HG03280 (cell line): ENCODE results near the gene ACD.
A peak's percentile ranks its signal among the peaks of the same experiment; 100 is the strongest.
"Not testable (repeated sequence)": the region's sequence is repeated elsewhere in the genome, so short reads cannot be mapped to it uniquely, and the experiment has no call there.

Source experiments
- ATAC-seq: cut with Tn5 transposase; IDR thresholded peaks from one replicate; pipeline ENCODE4 v1.9.1; 2021; ENCODE audit warnings: mild to moderate bottlenecking, moderate library complexity; ENCODE audit not compliant: unreplicated experiment

ACD gene

DNA sequence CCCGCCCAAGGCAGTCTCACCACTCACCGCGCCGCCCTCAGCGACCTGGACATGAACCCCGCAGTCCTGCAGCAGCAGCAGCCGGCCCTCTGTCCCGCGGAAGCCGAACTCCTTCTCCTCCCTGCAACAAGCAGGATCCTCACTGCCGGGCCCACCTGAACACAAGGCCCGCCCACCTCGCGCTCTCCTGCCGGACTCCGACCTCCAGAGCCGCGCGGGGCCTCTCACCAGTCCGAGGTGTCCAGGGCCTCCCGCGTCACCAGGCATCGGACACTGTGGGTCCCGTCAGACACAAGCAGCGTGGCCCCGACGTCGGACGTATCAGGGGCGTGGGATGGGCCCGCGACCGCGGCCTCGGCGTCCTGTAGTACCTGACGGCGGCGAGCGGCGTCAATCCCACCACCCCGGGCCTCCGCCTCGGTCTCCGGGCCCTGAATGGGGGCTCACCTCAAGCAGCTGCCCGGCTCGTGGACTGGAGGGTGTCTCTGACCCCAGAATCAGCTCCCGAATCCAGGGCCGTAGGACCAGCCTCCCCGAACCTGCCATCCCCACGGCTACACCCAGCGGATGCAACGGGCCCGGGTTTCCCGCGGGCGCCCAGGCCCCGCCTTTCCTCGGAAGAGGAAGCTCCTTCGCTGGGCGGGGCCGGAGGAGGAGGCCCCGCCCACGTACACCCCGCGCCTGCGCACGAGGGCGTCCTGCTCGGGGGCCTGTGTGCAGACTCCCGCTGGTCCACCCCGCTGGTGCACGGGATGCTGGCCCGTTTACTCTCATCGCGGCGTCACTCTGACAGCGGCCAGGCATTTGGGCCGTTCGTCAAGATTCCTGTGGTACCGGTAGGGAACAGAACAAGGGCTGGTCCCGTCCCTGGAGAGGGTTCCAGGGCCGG is at the start of gene ACD:
Gene ACD, minus strand, starts transcription at position 586 of the 889 bp plus-strand sequence. Its CDS starts 40 bp downstream, at position 546.
- ATAC-seq: peak; percentile 65

DNA sequence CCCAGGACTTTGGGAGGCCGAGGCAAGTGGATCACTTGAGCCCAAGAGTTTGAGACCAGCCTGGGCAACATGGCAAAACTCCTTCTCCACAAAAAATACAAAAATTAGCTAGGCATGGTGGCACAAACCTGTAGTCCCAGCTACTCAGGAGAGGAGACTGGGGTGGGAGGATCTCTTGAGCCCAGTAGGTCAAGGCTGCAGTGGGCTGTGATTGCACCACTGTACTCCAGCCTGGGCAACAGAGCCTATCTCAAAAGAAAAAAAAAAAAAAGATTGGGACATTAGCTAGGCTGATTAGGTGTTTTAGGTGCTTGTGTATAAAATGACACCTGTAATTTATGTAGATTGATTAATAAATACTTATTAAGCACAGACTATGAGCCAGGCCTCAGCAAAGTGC is 49.0 kb upstream of the ACD start:
- ATAC-seq: no peak

- no peak for ATAC-seq
These were observed 48.3 kb upstream of the ACD start for GRCh38 chr16:67708368-67708771.

- ATAC-seq: no peak
These were observed 47.7 kb upstream of the ACD start for GRCh38 chr16:67707790-67708189.

DNA sequence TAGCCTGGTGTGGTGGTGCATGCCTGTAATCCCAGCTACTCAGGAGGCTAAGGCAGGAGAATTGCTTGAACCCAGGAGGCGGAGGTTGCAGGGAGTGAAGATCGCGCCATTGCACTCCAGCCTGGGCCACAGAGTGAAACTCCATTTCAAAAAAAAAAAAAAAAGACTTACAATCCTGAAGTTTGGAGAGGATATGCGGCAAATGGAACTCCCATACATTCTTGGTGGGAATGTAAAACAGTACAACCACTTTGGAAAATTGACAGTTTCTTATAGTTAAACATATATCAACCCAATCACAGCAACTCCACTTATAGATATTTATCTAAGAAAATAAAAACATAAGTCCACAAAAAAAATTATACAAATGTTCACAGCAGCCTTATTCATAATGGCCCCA is 47.1 kb upstream of the ACD start:
- no peak for ATAC-seq

GRCh38 chr16:67704110-67704509 is 44.0 kb upstream of the ACD start:
- ATAC-seq: no peak

DNA sequence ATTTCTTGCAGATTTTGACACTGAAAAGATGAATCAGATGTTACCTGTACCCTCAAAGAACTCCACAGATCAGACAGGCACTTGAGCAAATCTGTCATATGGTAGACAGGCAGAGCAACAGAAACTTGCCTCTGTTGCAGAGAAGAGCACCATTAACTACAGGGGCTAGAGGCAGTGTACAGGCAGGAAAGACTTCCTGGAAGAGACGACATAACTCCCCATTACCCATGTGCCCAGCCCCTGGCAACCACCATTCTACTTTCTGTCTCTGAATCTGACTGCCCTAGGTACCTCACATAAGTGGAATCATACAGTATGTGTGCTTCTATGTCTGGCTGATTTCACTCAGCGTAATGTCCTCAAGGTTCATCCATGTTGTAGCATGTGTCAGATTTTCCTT is 43.6 kb upstream of the ACD start:
- no peak for ATAC-seq

DNA sequence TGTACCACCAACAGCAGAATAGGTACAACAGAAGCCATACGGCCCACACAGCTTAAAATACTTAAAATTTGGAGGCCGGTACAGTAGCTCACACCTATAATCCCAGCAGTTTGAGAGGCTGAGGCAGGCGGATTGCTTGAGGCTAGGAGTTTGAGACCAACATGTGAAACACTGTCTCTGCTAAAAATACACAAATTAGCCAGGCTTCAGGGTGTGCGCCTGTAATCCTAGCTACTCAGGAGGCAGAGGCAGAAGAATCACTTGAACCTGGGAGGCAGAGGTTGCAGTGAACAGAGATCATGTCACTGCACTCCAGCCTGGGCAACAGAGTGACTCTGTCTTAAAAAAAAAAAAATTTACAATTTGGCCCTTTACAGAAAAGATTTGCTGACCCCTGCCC is 42.1 kb upstream of the ACD start:
- ATAC-seq: no peak

- no peak for ATAC-seq
These were observed 41.4 kb upstream of the ACD start for GRCh38 chr16:67701420-67701819.

GRCh38 chr16:67699265-67699664 is 39.2 kb upstream of the ACD start:
- ATAC-seq: no peak

GRCh38 chr16:67697422-67698185 is 37.5 kb upstream of the ACD start:
- no peak for ATAC-seq

DNA sequence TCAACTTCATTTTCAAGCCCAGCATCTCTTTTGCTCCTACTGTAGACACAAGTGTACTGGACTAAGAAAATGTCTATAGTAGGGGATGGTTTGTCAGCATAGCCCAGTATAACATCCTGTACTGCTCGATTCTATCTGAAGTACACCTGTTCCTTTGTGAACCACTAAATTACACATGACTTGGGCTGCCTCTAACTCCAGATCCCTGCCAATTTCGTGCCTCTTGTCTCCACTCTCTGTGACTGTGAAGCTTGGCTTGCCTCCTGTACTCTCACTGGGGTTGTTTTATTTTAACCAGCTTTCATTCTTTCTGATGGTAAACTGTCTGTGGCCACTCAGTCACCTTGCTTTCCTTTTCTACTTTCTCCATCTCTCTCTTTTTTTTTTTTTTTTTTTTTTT is 34.6 kb upstream of the ACD start:
- ATAC-seq: no peak

GRCh38 chr16:67693517-67694285 is 33.6 kb upstream of the ACD start:
- not testable (repeated sequence) for ATAC-seq

GRCh38 chr16:67685388-67686112 is 25.5 kb upstream of the ACD start:
- no peak for ATAC-seq

- no peak for ATAC-seq
These were observed 23.7 kb upstream of the ACD start for GRCh38 chr16:67683767-67684166.

DNA sequence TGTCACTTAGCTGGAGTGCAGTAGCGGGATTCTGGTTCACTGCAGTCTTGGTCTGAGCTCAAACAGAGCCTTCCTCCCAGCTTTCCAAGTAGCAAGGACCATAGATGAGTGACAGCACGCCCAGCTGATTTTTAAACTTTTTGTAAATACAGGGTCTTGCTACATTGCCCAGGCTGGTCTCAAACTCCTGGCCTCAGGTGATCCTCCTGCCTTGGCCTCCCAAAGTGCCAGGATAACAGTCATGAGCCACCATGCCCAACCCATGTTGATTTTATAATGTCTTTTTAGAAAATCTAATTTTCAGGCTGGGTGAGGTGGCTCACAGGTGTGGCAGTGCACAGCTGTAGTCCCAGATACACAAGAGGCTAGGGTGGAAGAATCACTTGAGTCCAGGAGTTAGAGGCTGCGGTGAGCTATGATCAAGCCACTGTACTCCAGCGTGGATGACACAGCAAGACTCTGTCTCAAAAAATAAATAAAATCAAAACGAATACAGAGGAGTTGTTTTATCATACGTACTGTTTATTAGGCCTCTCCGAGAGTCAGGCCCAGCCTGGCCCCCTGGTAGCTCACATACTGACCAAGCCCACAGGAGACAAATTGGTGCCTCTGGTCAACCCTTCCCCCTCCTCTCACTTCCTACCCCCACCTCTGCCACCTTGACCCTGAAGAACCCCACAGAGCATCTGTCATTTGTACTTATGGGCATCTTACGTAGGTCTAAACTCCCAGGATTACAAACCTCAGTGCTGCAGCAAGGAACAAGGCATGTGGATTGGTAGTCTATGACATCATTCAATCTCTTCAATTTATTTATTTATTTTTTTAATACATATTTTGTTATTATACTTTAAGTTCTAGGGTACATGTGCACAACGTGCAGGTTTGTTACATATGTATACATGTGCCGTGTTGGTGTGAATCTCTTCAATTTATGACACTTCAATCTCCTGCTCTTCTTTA is 20.2 kb upstream of the ACD start:
- no peak for ATAC-seq

DNA sequence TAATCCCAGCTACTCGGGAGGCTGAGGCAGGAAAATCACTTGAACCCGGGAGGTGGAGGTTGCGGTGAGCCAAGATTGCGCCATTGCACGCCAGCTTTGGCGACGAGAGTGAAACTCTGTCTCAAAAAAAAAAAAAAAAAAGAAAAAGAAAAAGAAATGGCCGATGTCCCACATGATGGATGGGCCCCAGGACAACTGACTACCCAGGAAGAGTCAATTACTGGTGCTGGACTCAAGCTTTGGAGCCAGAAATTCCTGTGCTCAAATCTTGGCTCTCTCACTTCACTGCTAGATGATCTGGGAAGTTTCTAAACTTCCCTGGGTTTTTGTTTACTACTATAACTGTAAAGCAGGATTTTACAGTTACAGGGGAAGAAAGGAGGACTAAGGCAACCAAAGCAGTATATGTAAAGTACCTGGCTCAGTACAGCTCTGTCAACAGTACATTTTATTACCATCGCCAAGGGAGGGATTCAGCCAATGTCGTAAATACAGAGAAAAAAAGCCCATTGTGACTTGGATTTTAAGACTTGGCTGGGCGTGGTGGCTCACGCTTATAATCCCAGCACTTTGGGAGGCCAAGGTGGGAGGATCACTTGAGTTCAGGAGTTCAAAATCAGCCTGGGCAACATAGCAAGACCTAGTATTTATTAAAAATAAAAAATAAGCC is 18.4 kb upstream of the ACD start:
- ATAC-seq: no peak

GRCh38 chr16:67677712-67678111 is 17.7 kb upstream of the ACD start:
- no peak for ATAC-seq

DNA sequence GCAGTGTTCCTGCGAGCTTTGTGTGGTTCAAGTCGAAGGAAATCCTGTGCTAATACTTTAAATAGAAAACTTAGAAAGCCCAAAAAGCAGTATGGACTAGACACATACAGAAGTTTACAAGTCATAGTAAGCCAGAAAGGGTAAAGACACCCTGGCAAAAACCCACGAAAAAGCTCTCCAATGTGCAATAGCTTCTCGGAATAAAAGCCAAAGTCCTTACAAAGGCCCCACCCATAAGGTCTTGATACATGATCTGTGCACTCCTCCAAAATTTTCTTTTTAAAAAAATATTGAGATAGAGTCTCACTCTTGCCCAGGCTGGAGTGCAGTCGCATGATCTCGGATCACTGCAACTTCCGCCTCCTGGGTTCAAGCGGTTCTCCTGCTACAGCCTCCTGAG is 16.9 kb upstream of the ACD start:
- no peak for ATAC-seq
